Left cardiac atrium (tissue), 4 donors: Measurements from ENCODE around the gene MXD1. TPM values are rescaled to one million over a fixed set of nuclear protein-coding genes. Genes with fewer than 3 reads are reported as not detected.
"Not testable (repeated sequence)": the region's sequence is repeated elsewhere in the genome, so short reads cannot be mapped to it uniquely, and the experiment has no call there.

Experiments used
- ATAC-seq, 2 donors: fragments of 200-7000 bp; cut with Tn5 transposase; one replicate each; pipeline ENCODE4 v1.9.1; 2020; ENCODE audit warnings: mild to moderate bottlenecking in 2 of 2, moderate library complexity in 2 of 2
- DNase-seq: peaks from one replicate; pipeline ENCODE4 v3.0.0-alpha.2; 2020
- intact Hi-C, 2 donors: fragments of 100-400 bp; cut with DNase I; formaldehyde crosslinking; loops; one replicate each; pipeline versions ENCODE4 v1.14.1 to v1.15.1; 2022 to 2023
- long read RNA-seq: library from polyadenylated mRNA; unstranded; transcript quantifications from one replicate; pipeline ENCODE4 v2.0.0, GENCODE V29; 2021
- total RNA-seq, 2 donors: library from RNA; stranded (reverse); fragmentation: NEBNext Ultra II Directional; extraction: Animal tissue kit (Norgen Biotek cat#: 25700); gene quantifications; one replicate each; pipeline ENCODE4 v1.2.1, GENCODE V29; 2021
- donor health status: DM: no; HTN: yes; CAD: no.
- donor health status: DM: no; HTN: yes; CAD: no; lungs with severe emphysema.
- donor health status: DM: yes; HTN: yes; CAD: no.
- donor health status: Dilated cardiomyopathy.

MXD1 gene
- 1 to 10 TPM; 6.2 to 9.6 TPM for total RNA-seq
- long read RNA-seq, full-length matches to known transcripts = 1 of 3 reads
- long read RNA-seq, partial matches to known transcripts = 0 of 3 reads
- long read RNA-seq, other reads (novel, unspliced or antisense) = 2 of 3 reads

GRCh38 chr2:69914950-69915945 is at the start of gene MXD1:
Gene MXD1, plus strand, starts transcription at chr2:69915109. Its CDS starts 222 bp downstream, at chr2:69915331.
- DNase-seq (peak; percentile 36), ATAC-seq (peak in 1 of 2 donors; percentile 1)
- intact Hi-C loops = loop anchor here (5.0 kb wide), 3 partner anchors 157 to 387 kb away; partner anchors contain the start of gene FAM136A (in 1 of the 2)

GRCh38 chr2:69888451-69888850 is 26.5 kb upstream of the MXD1 start:
- intact Hi-C loops = no loop called here
- DNase-seq (no peak), ATAC-seq (no peak)

- intact Hi-C loops = no loop called here
- ATAC-seq (no peak), DNase-seq (no peak)
Observed at GRCh38 chr2:69889302-69889701, 25.6 kb upstream of the MXD1 start.

- ATAC-seq (no peak), DNase-seq (no peak)
- intact Hi-C loops = no loop called here
Observed at GRCh38 chr2:69890881-69891280, 24.0 kb upstream of the MXD1 start.

- DNase-seq, ATAC-seq, intact Hi-C loops: not testable (repeated sequence)
Observed at GRCh38 chr2:69892838-69893424, 22.0 kb upstream of the MXD1 start.

- intact Hi-C loops = no loop called here
Observed at GRCh38 chr2:69893684-69894551, 21.0 kb upstream of the MXD1 start, which contains the start of gene SNRNP27. Gene SNRNP27, plus strand, starts transcription at chr2:69893956. Its CDS starts 29 bp downstream, at chr2:69893985.

GRCh38 chr2:69894737-69895136 is 20.2 kb upstream of the MXD1 start:
- ATAC-seq = peak; percentile 6 to 12
- intact Hi-C loops, DNase-seq: not testable (repeated sequence)

More at GRCh38 chr2:69893684-69894551, 21.0 kb upstream of the MXD1 start, which contains the start of gene SNRNP27:
- DNase-seq (peak; percentile 80), ATAC-seq (peak; percentile 88 to 93)

GRCh38 chr2:69902213-69902922 is 12.5 kb upstream of the MXD1 start:
- intact Hi-C loops = no loop called here
- DNase-seq = peak; percentile 34

GRCh38 chr2:69907216-69907615 is 7.7 kb upstream of the MXD1 start:
- intact Hi-C loops = no loop called here
- ATAC-seq (no peak), DNase-seq (no peak)

More at GRCh38 chr2:69902213-69902922, 12.5 kb upstream of the MXD1 start:
- ATAC-seq = peak in 1 of 2 donors; percentile 11

- ATAC-seq = no peak
- DNase-seq = no peak
- intact Hi-C loops = loop anchor here (5.0 kb wide), 3 partner anchors 160 to 390 kb away; partner anchors contain the start of gene FAM136A (in 1 of the 2)
Observed at GRCh38 chr2:69911985-69912563, 2.8 kb upstream of the MXD1 start.

- DNase-seq (peak; percentile 100), ATAC-seq (peak; percentile 94 to 96)
- intact Hi-C loops = loop anchor here (5.0 kb wide), 3 partner anchors 158 to 388 kb away; partner anchors contain the start of gene FAM136A (in 1 of the 2)
Observed at GRCh38 chr2:69914164-69914949, 552 bp upstream of the MXD1 start.

GRCh38 chr2:69916106-69916505 is 1.2 kb downstream of the MXD1 start:
- intact Hi-C loops = loop anchor here in 1 of 2 donors (5.0 kb wide), 1 partner anchor 166 kb away; no protein-coding TSS in a partner anchor
- ATAC-seq = no peak

GRCh38 chr2:69917852-69918251 is 2.9 kb downstream of the MXD1 start:
- no peak for ATAC-seq
- intact Hi-C loops = loop anchor here in 1 of 2 donors (5.0 kb wide), 1 partner anchor 164 kb away; no protein-coding TSS in a partner anchor
- DNase-seq = peak; percentile 44

More at GRCh38 chr2:69916106-69916505, 1.2 kb downstream of the MXD1 start:
- no peak for DNase-seq

GRCh38 chr2:69918401-69918800 is 3.5 kb downstream of the MXD1 start:
- intact Hi-C loops = loop anchor here in 1 of 2 donors (5.0 kb wide), 1 partner anchor 164 kb away; no protein-coding TSS in a partner anchor
- no peak for DNase-seq
- no peak for ATAC-seq

- intact Hi-C loops = no loop called here
- DNase-seq = no peak
- ATAC-seq = no peak
Observed at GRCh38 chr2:69923116-69923515, 8.2 kb downstream of the MXD1 start.

- DNase-seq (no peak), ATAC-seq (peak in 1 of 2 donors; percentile 32)
- intact Hi-C loops = no loop called here
Observed at GRCh38 chr2:69926849-69927515, 12.1 kb downstream of the MXD1 start.
